Right atrium auricular region (tissue), 2 donors: ENCODE measurements around the gene GSC2. TPM values are rescaled to one million over a fixed set of nuclear protein-coding genes. Genes with fewer than 3 reads are reported as not detected.

Experiments
- DNase-seq: peaks from one replicate; pipeline ENCODE4 v3.0.0-alpha.2; 2019; ENCODE audit warnings: low spot score
- H3K27ac ChIP-seq, 2 donors: fragments of 200-600 bp; sonication (generic); 1 replicate in 1 of 2; 2 replicates in 1 of 2; pipeline ENCODE4 v1.5.1; 2016 to 2019
- H3K27me3 ChIP-seq, 2 donors: fragments of 200-600 bp; sonication (generic); one replicate each; pipeline versions ENCODE4 v1.5.1 to v1.6.0; 2017 to 2019
- H3K36me3 ChIP-seq: fragments of 200-600 bp; sonication (generic); one replicate; pipeline ENCODE4 v1.5.1; 2016
- H3K4me1 ChIP-seq, 2 donors: fragments of 200-600 bp; sonication (generic); one replicate each; pipeline versions ENCODE4 v1.5.1 to v1.6.0; 2017 to 2019
- H3K4me3 ChIP-seq, 2 donors: fragments of 200-600 bp; sonication (generic); 1 replicate in 1 of 2; 2 replicates in 1 of 2; pipeline ENCODE4 v1.5.1; 2017 to 2019; ENCODE audit warnings: mild to moderate bottlenecking in 1 of 2, moderate library complexity in 1 of 2
- H3K9me3 ChIP-seq, 2 donors: fragments of 200-600 bp; sonication (generic); one replicate each; pipeline ENCODE4 v1.5.1; 2019
- CTCF ChIP-seq, 2 donors: fragments of 200-600 bp; sonication (generic); IDR thresholded peaks; one replicate each; pipeline ENCODE4 v1.5.1; 2019; ENCODE audit warnings: antibody characterized with exemption in 2 of 2
- total RNA-seq, 2 donors: library from RNA; depleted of rRNA; stranded (reverse); fragments of >200 nt; gene quantifications; one replicate each; pipeline ENCODE4 v1.1.0, GENCODE V29; 2016

The GSC2 gene
- total RNA-seq, 2 donors from 2014 or later, result not detected

- Histone ChIP-seq H3K4me1 (peaks cover 0 to 14% of the 10 kb centered on the region in 2 donors), H3K4me3 (no peak overlapping the region), H3K27me3 (no peaks in the 10 kb centered on the region), H3K36me3 (no peaks in the 10 kb centered on the region), H3K9me3 (no peaks in the 10 kb centered on the region), H3K27ac (no peak overlapping the region)
- TF ChIP-seq CTCF (IDR thresholded peaks at IDR 0.05), result no peak
- no peak for DNase-seq
Measured at GRCh38 chr22:19125474-19126308, 24.4 kb downstream of the GSC2 start.

GRCh38 chr22:19125011-19125410 lies 25.1 kb downstream of the GSC2 start:
- H3K27me3 ChIP-seq, result no peaks in the 10 kb centered on the region
- DNase-seq, result no peak
- no peaks in the 10 kb centered on the region for H3K36me3 ChIP-seq
- no peak overlapping the region for H3K27ac ChIP-seq
- no peak overlapping the region for H3K4me3 ChIP-seq
- H3K9me3 ChIP-seq, result no peaks in the 10 kb centered on the region
- no peak for TF ChIP-seq CTCF (IDR thresholded peaks at IDR 0.05)
- peaks cover 0 to 21% of the 10 kb centered on the region in 2 donors for H3K4me1 ChIP-seq

- Histone ChIP-seq H3K27ac (no peak overlapping the region), H3K36me3 (no peaks in the 10 kb centered on the region), H3K4me3 (no peak overlapping the region), H3K9me3 (no peaks in the 10 kb centered on the region), H3K4me1 (peaks cover 0 to 27% of the 10 kb centered on the region in 2 donors), H3K27me3 (no peaks in the 10 kb centered on the region)
- no peak for TF ChIP-seq CTCF (IDR thresholded peaks at IDR 0.05)
- no peak for DNase-seq
Measured at GRCh38 chr22:19124377-19124776, 25.7 kb downstream of the GSC2 start.

GRCh38 chr22:19123936-19124335 lies 26.2 kb downstream of the GSC2 start:
- DNase-seq, result no peak
- no peak overlapping the region for H3K4me3 ChIP-seq
- no peaks in the 10 kb centered on the region for H3K27me3 ChIP-seq
- H3K36me3 ChIP-seq, result no peaks in the 10 kb centered on the region
- no peak overlapping the region for H3K27ac ChIP-seq
- H3K4me1 ChIP-seq, result peaks cover 0 to 32% of the 10 kb centered on the region in 2 donors
- H3K9me3 ChIP-seq, result no peaks in the 10 kb centered on the region
- TF ChIP-seq CTCF (IDR thresholded peaks at IDR 0.05), result no peak

GRCh38 chr22:19122752-19123492 lies 27.2 kb downstream of the GSC2 start:
- peaks cover 0 to 42% of the 10 kb centered on the region in 2 donors for H3K4me1 ChIP-seq
- no peak for DNase-seq
- no peaks in the 10 kb centered on the region for H3K9me3 ChIP-seq
- H3K36me3 ChIP-seq, result no peaks in the 10 kb centered on the region
- H3K27ac ChIP-seq, result peak overlapping the region; percentile 97
- peak overlapping the region; percentile 92 to 98 for H3K4me3 ChIP-seq
- TF ChIP-seq CTCF (IDR thresholded peaks at IDR 0.05), result no peak
- H3K27me3 ChIP-seq, result no peaks in the 10 kb centered on the region
